Astrocyte of the spinal cord (primary cell): ENCODE data around the gene SLC18B1.
A peak's percentile ranks its signal among the peaks of the same experiment; 100 is the strongest.

ENCODE experiments used
- DNase-seq: peaks from one replicate; pipeline ENCODE4 v3.0.0; 2011; ENCODE audit warnings: low read depth, low spot score
- H3K4me3 ChIP-seq: 2 replicates; pipeline ENCODE4 v1.5.1; 2011; ENCODE audit warnings: low read depth, mild to moderate bottlenecking, low read length, moderate library complexity
- in situ Hi-C: cut with HindIII; loops from 2 replicates; pipeline ENCODE4 v1.10.0; 2017; ENCODE audit warnings: low sequenced_read_pairs
- TF ChIP-seq, protein P1 (sequence below): IDR thresholded peaks from 2 replicates; pipeline ENCODE4 v1.5.1; 2012; ENCODE audit warnings: low read depth, mild to moderate bottlenecking, low read length, inconsistent platforms

The SLC18B1 gene

DNA sequence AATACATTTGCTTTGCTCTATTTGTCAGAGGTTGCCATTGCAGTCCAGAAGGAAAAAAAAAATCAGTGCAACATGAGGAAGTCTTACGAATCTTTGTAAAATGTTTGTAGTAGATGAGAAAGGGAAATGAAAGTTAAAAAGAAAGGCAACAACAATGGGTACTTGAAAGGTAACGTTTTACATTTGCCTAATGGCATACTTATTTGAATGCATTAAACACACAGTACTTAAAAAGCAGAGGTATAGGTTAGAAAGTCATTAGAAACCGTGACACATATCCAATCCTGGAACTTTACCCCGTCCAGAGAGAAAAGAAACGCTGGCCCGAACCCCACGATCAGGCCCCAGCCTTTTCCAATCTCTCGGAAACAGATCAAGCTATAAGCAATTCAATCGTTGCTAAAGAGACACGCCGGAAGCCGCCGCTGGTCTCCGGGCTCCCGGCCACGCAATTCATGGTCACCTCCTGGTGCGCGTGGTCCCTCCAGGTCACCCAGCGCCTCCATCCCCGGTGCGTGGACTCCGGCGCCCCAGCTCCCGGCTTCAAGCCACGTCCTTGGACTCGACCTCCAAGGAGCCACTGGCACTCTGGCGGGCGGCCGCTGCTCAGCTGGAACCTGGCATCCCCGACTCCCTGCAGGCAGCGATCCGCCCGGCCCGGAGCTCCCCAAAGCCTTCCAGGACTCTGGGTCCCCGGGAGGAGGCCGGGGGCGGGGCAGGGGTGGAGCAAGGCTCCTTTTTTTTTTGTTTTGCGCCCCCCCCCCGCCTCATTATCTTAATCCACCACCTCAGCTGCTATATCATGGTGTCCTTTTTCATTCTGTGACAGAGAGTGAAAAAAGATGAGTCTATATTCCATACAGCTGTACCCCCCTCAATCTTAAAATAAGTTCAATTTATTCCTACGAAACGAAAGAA is at the start of gene SLC18B1:
Gene SLC18B1 (minus strand): TSS at position 687 of the 918 bp plus-strand sequence. CDS start 181 bp downstream, at position 506.
- peak; percentile 49 for DNase-seq
- in situ Hi-C loops, result no loop called here
- peak within 1 kb of the TSS; percentile 68 for H3K4me3 ChIP-seq
- TF ChIP-seq, protein P1, sequence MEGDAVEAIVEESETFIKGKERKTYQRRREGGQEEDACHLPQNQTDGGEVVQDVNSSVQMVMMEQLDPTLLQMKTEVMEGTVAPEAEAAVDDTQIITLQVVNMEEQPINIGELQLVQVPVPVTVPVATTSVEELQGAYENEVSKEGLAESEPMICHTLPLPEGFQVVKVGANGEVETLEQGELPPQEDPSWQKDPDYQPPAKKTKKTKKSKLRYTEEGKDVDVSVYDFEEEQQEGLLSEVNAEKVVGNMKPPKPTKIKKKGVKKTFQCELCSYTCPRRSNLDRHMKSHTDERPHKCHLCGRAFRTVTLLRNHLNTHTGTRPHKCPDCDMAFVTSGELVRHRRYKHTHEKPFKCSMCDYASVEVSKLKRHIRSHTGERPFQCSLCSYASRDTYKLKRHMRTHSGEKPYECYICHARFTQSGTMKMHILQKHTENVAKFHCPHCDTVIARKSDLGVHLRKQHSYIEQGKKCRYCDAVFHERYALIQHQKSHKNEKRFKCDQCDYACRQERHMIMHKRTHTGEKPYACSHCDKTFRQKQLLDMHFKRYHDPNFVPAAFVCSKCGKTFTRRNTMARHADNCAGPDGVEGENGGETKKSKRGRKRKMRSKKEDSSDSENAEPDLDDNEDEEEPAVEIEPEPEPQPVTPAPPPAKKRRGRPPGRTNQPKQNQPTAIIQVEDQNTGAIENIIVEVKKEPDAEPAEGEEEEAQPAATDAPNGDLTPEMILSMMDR, result no peak

DNA sequence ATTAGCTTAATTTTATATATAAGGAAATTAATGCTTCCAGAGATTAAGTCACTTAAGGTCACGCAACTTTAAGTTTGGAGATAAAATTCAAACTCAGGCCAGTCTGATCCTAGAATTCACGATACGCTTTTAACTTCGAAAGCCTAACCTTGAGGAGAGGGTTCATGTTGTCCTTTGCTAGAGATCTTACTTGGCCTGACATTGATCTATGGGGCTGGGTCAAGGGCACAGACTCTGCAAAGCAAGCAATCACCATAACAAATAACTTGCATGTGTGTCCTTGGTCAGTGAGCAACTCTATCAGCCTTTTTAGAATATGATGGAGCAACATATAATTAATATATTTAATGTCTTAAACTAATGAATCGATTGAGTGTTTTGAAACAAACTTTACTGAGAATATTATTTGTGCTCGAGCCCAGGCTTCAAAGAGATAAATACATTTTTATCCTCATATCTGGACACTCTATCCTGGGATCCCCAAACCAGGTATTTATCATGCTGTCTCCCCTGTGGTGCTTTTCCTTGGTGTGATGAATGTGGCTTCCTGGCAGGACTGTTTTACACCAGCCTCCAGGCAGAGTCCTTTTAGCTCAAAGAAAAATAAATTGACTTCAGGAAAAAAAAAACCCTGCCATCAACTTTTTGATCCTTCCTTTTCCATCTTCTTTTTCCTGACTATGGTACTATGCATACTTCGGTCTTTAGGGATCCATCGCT is 45.0 kb upstream of the SLC18B1 start:
- TF ChIP-seq, protein P1, result no peak
- no peak for DNase-seq
- in situ Hi-C loops, result no loop called here
- H3K4me3 ChIP-seq, result no peak overlapping the region

DNA sequence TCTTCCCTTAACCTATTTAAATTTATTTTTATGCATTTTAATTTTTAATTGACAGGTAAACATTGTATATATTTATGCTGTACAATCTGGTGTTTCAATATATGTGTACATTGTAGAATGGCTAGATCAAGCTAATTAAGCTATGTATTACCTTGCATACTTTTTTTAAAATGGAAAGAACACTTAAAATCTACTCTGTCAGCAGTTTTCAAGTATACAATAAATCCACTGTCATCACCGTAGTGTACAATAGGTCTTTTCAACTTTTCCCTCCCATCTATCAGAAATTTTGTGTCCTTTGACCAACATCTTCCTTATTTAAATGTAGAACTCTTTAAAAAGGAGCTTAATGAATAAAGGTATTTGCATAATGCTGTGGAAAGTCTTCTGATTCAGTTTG is 43.5 kb upstream of the SLC18B1 start:
- H3K4me3 ChIP-seq, result no peak overlapping the region
- no peak for DNase-seq
- in situ Hi-C loops, result no loop called here
- TF ChIP-seq, protein P1, result no peak

DNA sequence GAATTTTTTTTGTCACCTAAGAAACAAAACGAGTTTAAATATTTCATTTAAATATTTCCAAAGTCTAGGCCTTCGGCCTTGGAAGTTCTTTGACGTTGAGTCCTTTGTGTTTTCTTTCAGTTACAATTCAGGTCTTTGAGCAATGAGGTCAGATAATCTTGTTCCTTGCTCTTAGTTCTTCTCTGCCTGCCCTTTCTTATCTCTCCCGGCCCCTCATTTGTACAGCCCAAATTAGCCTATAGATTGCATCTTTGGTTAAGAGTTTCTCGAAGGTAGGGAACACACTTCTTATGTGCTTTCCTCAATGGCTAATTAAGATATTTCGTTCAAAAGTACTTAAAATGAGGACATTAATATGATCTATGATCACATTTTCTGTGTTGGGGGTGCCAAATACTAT is 34.5 kb upstream of the SLC18B1 start:
- no peak overlapping the region for H3K4me3 ChIP-seq
- DNase-seq, result no peak
- TF ChIP-seq, protein P1, result no peak
- in situ Hi-C loops, result no loop called here

DNA sequence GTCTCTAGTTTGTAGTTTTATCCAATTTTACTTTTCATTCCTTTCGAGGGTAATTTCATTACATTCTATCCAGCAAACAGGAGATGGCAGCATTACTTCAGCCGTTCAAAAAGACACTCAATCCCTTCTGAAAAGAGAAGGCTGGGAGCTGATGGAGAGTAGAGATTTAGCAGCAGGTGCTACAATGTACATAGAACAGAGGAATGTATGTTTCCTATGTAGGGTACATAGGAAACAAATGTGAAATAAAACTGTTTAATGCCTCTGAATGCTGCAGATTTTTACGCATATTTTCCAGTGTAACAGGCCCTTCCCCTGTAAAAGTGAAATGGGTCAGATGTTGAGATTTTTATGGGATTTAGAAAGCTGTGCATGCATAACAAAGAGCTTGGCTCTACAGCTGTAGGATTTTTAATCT is 31.9 kb upstream of the SLC18B1 start:
- H3K4me3 ChIP-seq, result no peak overlapping the region
- in situ Hi-C loops, result no loop called here
- peak; percentile 51 for DNase-seq
- TF ChIP-seq, protein P1, result peak; percentile 58

DNA sequence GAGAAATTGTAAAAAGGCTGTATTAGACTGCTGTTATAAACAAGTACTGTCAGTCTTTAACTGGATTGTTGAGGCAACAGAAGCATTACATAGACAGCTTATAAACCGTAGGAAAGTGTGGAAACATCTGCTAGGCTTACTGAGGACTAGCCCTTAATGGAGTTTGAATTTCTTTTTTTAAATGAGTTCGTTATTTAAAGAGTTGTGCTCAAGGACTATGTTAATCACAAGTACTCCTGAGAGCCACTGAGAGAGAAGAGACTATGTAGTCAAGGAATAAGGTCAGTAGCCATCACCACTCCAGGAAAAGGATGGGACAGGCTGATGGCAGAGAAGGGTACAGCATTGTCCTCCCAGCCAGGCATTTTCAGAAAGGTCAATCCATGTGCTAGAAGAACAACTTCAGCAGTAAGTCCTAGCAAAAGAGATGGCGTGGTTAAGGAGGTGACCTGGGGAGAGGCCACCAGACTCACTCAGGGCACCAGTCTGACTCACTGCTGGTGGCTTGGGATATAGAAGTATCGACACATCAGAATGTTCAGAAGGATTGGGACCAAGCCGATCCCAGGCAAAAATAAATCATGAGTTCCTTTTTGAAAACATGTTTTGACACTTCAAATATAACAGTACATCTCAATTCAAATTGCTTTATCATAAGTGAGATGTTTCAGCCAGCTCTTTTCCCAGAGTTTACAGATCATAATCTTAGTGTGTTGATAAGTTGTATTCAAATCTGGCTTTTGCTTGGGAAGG is 22.4 kb upstream of the SLC18B1 start:
- no peak overlapping the region for H3K4me3 ChIP-seq
- peak; percentile 16 for DNase-seq
- TF ChIP-seq, protein P1, result no peak
- in situ Hi-C loops, result no loop called here
